Neural cell (in vitro differentiated cells): Measurements from ENCODE around the gene ZFYVE1. TPM values are rescaled to one million over a fixed set of nuclear protein-coding genes. Genes with fewer than 3 reads are reported as not detected.

ENCODE experiments used
- H2AFZ ChIP-seq: fragments of 200-600, 300-800 bp; sonication (generic), shearing (Covaris generic); 2 replicates; pipeline ENCODE4 v1.6.0; 2014; ENCODE audit warnings: low read depth, mild to moderate bottlenecking, antibody characterized with exemption, low read length, moderate library complexity
- H3F3A ChIP-seq: fragments of 200-600 bp; shearing (Covaris generic); 2 replicates; pipeline ENCODE4 v1.6.1; 2016; ENCODE audit warnings: mild to moderate bottlenecking, moderate library complexity, mixed read lengths, antibody characterized with exemption, low read length; ENCODE audit not compliant: insufficient read depth, poor library complexity, severe bottlenecking
- H3K27ac ChIP-seq: fragments of 200-600, 300-800 bp; sonication (generic), shearing (Covaris generic); 2 replicates; pipeline ENCODE4 v1.5.1; 2014; ENCODE audit warnings: mild to moderate bottlenecking, low read length, moderate library complexity
- H3K27me3 ChIP-seq: fragments of 300-800, 200-600 bp; sonication (generic), shearing (Covaris generic); 2 replicates; pipeline ENCODE4 v1.6.0; 2014; ENCODE audit warnings: mild to moderate bottlenecking, low read depth, low read length, moderate library complexity; ENCODE audit not compliant: insufficient read depth
- H3K36me3 ChIP-seq: fragments of 300-800, 200-600 bp; sonication (generic), shearing (Covaris generic); 2 replicates; pipeline ENCODE4 v1.5.1; 2014; ENCODE audit warnings: mild to moderate bottlenecking, antibody characterized with exemption, low read length, moderate library complexity; ENCODE audit not compliant: insufficient read depth
- H3K4me2 ChIP-seq: fragments of 300-800, 200-600 bp; sonication (generic), shearing (Covaris generic); 2 replicates; pipeline ENCODE4 v1.6.0; 2014; ENCODE audit warnings: mild to moderate bottlenecking, low read length
- H3K4me3 ChIP-seq: fragments of 300-800, 200-600 bp; sonication (generic), shearing (Covaris generic); 2 replicates; pipeline ENCODE4 v1.5.1; 2014; ENCODE audit warnings: mild to moderate bottlenecking, low read length, moderate library complexity
- H3K79me2 ChIP-seq: fragments of 200-600 bp; shearing (Covaris generic); replicated peaks from 2 replicates; pipeline ENCODE4 v1.6.0; 2014; ENCODE audit warnings: mild to moderate bottlenecking, low read length, moderate library complexity; ENCODE audit not compliant: insufficient read depth
- H3K9ac ChIP-seq: fragments of 300-800, 200-600 bp; sonication (generic), shearing (Covaris generic); 2 replicates; pipeline ENCODE4 v1.6.1; 2016; ENCODE audit warnings: mild to moderate bottlenecking, low read length, mixed read lengths
- H3K9me2 ChIP-seq: fragments of 200-600 bp; shearing (Covaris generic); 2 replicates; pipeline ENCODE4 v1.6.1; 2016; ENCODE audit warnings: mild to moderate bottlenecking, low read length, mixed read lengths; ENCODE audit not compliant: insufficient read depth
- H3K9me3 ChIP-seq: fragments of 200-600, 300-800 bp; sonication (generic), shearing (Covaris generic); 2 replicates; pipeline ENCODE4 v1.6.1; 2016; ENCODE audit warnings: mild to moderate bottlenecking, mixed run types, low read length, moderate library complexity, mixed read lengths
- H4K20me1 ChIP-seq: fragments of 200-600 bp; shearing (Covaris generic); 2 replicates; pipeline ENCODE4 v1.6.1; 2016; ENCODE audit warnings: mild to moderate bottlenecking, mixed run types; ENCODE audit not compliant: insufficient read depth
- CTCF ChIP-seq: fragments of 450-650 bp; IDR thresholded peaks from 2 replicates; pipeline ENCODE4 v1.5.1; 2014; ENCODE audit warnings: antibody characterized with exemption, mild to moderate bottlenecking, moderate library complexity; ENCODE audit not compliant: poor library complexity, severe bottlenecking
- EP300 ChIP-seq: fragments of 450-650 bp; conservative IDR thresholded peaks from 2 replicates; pipeline ENCODE4 v1.6.1; 2014; ENCODE audit warnings: antibody characterized with exemption, mild to moderate bottlenecking, moderate library complexity; ENCODE audit not compliant: poor library complexity, severe bottlenecking
- EZH2 ChIP-seq: fragments of 200-600, 300-800 bp; shearing (Covaris generic), sonication (generic); IDR thresholded peaks from 2 replicates; pipeline ENCODE4 v1.6.1; 2014; ENCODE audit warnings: antibody characterized with exemption, low read length, borderline replicate concordance, mild to moderate bottlenecking; ENCODE audit not compliant: insufficient read depth, poor library complexity, severe bottlenecking
- MXI1 ChIP-seq: fragments of 450-650 bp; conservative IDR thresholded peaks from 2 replicates; pipeline ENCODE4 v1.6.1; 2014; ENCODE audit warnings: antibody characterized with exemption, mild to moderate bottlenecking; ENCODE audit not compliant: poor library complexity, severe bottlenecking
- POLR2AphosphoS5 ChIP-seq: IDR thresholded peaks from 2 replicates; pipeline ENCODE4 v1.6.1; 2012
- RAD21 ChIP-seq: fragments of 450-650 bp; conservative IDR thresholded peaks from 2 replicates; pipeline ENCODE4 v1.6.1; 2014; ENCODE audit warnings: antibody characterized with exemption, mild to moderate bottlenecking, moderate library complexity
- REST ChIP-seq: IDR thresholded peaks from 2 replicates; pipeline ENCODE4 v1.6.1; 2012; ENCODE audit warnings: borderline replicate concordance
- SMC3 ChIP-seq: fragments of 450-650 bp; conservative IDR thresholded peaks from 2 replicates; pipeline ENCODE4 v1.6.1; 2014; ENCODE audit warnings: antibody characterized with exemption, mild to moderate bottlenecking, moderate library complexity; ENCODE audit not compliant: poor library complexity
- TAF1 ChIP-seq: IDR thresholded peaks from 2 replicates; pipeline ENCODE4 v1.6.1; 2012; ENCODE audit warnings: low read depth
- polyA plus RNA-seq: library from polyadenylated mRNA; depleted of rRNA; stranded (reverse); fragments of >200 nt; gene quantifications from 2 replicates; pipeline ENCODE4 v1.2.3, GENCODE V29; 2014

The ZFYVE1 gene
- polyA plus RNA-seq, 1 donor from 2014 or later, result 13.1 TPM

- Histone ChIP-seq H3K9ac (no peak overlapping the region), H3K27ac (no peak overlapping the region), H2AFZ (no peak overlapping the region), H3K79me2 (no peaks in the 10 kb centered on the region), H3K4me2 (no peak overlapping the region), H3K4me3 (no peak overlapping the region), H3K9me2 (no peaks in the 10 kb centered on the region), H3K9me3 (no peaks in the 10 kb centered on the region), H4K20me1 (no peaks in the 10 kb centered on the region), H3F3A (no peaks in the 10 kb centered on the region), H3K27me3 (no peaks in the 10 kb centered on the region), H3K36me3 (peaks cover 13% of the 10 kb centered on the region)
- TF ChIP-seq POLR2AphosphoS5 (no peak), EZH2 (no peak), EP300 (no peak), SMC3 (no peak), TAF1 (no peak), MXI1 (no peak), RAD21 (no peak), CTCF (no peak), REST (no peak)
Measured at GRCh38 chr14:72970058-72970630, 56.8 kb downstream of the ZFYVE1 start.

- no peak overlapping the region for H3K27ac ChIP-seq
- no peak overlapping the region for H3K9ac ChIP-seq
- H3K27me3 ChIP-seq, result no peaks in the 10 kb centered on the region
- no peaks in the 10 kb centered on the region for H3K36me3 ChIP-seq
- H3K79me2 ChIP-seq, result no peaks in the 10 kb centered on the region
- no peak overlapping the region for H3K4me3 ChIP-seq
- no peak overlapping the region for H2AFZ ChIP-seq
- no peaks in the 10 kb centered on the region for H3K9me2 ChIP-seq
- TF ChIP-seq EZH2 (no peak), EP300 (no peak), RAD21 (no peak), POLR2AphosphoS5 (no peak), TAF1 (no peak)
- H3K9me3 ChIP-seq, result no peaks in the 10 kb centered on the region
- H3F3A ChIP-seq, result no peaks in the 10 kb centered on the region
- H3K4me2 ChIP-seq, result no peak overlapping the region
- no peaks in the 10 kb centered on the region for H4K20me1 ChIP-seq
Measured at GRCh38 chr14:72968316-72968715, 58.6 kb downstream of the ZFYVE1 start.
